Stimulated activated naive CD4-positive, alpha-beta T cell (primary cell): ENCODE data around the gene GNG7.
"Not testable (repeated sequence)": the region's sequence is repeated elsewhere in the genome, so short reads cannot be mapped to it uniquely, and the experiment has no call there.

Experiments used
- DNase-seq, 6 experiments: peaks; one replicate each; lab custom pipeline; 2025; lab: John Stamatoyannopoulos, UW

GNG7 gene

GRCh38 chr19:2726904-2727639 lies 24.6 kb upstream of the GNG7 start:
- DNase-seq: no peak

GRCh38 chr19:2726160-2726855 lies 23.8 kb upstream of the GNG7 start:
- DNase-seq: no peak

GRCh38 chr19:2724148-2724557 lies 21.7 kb upstream of the GNG7 start:
- DNase-seq: no peak

- DNase-seq: no peak
Observed at GRCh38 chr19:2723747-2724146, 21.3 kb upstream of the GNG7 start.

GRCh38 chr19:2723345-2723715 lies 20.8 kb upstream of the GNG7 start:
- DNase-seq: no peak

GRCh38 chr19:2722541-2723344 lies 20.2 kb upstream of the GNG7 start:
- no peak for DNase-seq

- DNase-seq: no peak
Observed at GRCh38 chr19:2721570-2722540, 19.4 kb upstream of the GNG7 start.

GRCh38 chr19:2720777-2721569 lies 18.5 kb upstream of the GNG7 start, which contains the start of gene DIRAS1:
DIRAS1 (minus strand) TSS chr19:2721372; CDS start chr19:2717806, 3,566 bp downstream.
- no peak for DNase-seq

GRCh38 chr19:2719920-2720776 lies 17.7 kb upstream of the GNG7 start:
- DNase-seq: no peak

- no peak for DNase-seq
Observed at GRCh38 chr19:2719232-2719735, 16.8 kb upstream of the GNG7 start.

GRCh38 chr19:2717638-2718541 lies 15.4 kb upstream of the GNG7 start:
- no peak for DNase-seq

- DNase-seq: no peak
Observed at GRCh38 chr19:2716722-2717637, 14.5 kb upstream of the GNG7 start.

GRCh38 chr19:2716275-2716650 lies 13.8 kb upstream of the GNG7 start:
- DNase-seq: no peak

GRCh38 chr19:2715470-2716274 lies 13.2 kb upstream of the GNG7 start:
- DNase-seq: no peak

- no peak for DNase-seq
Observed at GRCh38 chr19:2714531-2715269, 12.2 kb upstream of the GNG7 start.

GRCh38 chr19:2714102-2714501 lies 11.6 kb upstream of the GNG7 start:
- DNase-seq: not testable (repeated sequence)
